ENCODE measurements around the gene SLC6A13. TPM values are rescaled to one million over a fixed set of nuclear protein-coding genes. Genes with fewer than 3 reads are reported as not detected.

Gene SLC6A13
- total RNA-seq, 1 experiment from 2014 or later, result not detected

DNA sequence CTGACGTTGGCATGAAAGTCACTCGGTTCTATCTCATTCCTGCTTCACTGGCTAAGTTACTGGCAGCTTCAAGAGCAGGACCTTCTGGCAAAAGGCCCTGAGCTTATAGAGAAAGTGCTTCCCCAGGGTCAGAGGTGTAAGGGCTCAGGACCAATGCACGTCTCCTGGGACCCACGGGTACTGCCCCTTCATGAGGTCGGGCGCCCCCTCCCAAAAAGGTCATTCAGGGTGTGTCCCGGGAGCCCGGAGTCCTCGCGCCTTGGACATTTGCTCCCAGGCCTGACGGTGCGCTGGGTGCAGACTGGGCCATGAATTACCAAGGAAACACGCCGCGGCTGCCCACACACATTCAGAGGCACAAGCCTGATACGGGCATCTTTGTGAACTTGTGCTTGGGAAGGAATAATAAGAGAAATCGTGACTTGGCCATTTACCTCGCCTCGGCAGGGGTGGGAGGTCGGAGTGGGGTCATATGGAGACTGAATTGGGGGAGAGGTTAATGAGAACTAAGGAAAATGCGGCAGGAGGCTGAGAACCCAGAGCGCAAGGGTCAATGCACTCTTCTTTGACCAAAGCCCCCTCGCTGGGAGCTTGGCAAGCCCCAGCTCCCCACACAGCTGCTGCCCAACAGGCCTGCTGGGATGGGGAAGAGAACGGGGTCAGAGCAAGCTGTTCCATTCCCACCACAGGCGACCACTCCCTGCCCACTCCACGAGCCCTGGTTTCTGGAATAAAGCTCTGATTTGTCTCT is 33.0 kb downstream of the SLC6A13 start:
- peaks cover 5% of the 10 kb centered on the region; the same call in 1 of the 2 replicates for H3K4me1 ChIP-seq (ENCODE audit: low read length)
- H4K20me1 ChIP-seq (ENCODE audit: insufficient read depth, low read depth, low read length), result no peaks in the 10 kb centered on the region
- H3K9ac ChIP-seq (ENCODE audit: low read length), result no peak overlapping the region
- no peaks in the 10 kb centered on the region for H3K27me3 ChIP-seq (ENCODE audit: low read length)
- H3K9me2 ChIP-seq (replicated peaks; ENCODE audit: insufficient read depth, low read length), result no peaks in the 10 kb centered on the region
- H3K27ac ChIP-seq (ENCODE audit: low read length), result no peak overlapping the region
- H3K79me2 ChIP-seq (ENCODE audit: low read length), result no peaks in the 10 kb centered on the region
- DNase-seq, result no peak
- H3K4me2 ChIP-seq (ENCODE audit: low read depth, low read length, poor library complexity, severe bottlenecking), result no peak overlapping the region
- no peaks in the 10 kb centered on the region for H3K36me3 ChIP-seq (ENCODE audit: insufficient read depth, low read length)
- H3K4me3 ChIP-seq (ENCODE audit: low read length), result no peak overlapping the region
- no peaks in the 10 kb centered on the region for H3K9me3 ChIP-seq (ENCODE audit: low read length)
- H2AFZ ChIP-seq (ENCODE audit: low read length), result no peak overlapping the region

DNA sequence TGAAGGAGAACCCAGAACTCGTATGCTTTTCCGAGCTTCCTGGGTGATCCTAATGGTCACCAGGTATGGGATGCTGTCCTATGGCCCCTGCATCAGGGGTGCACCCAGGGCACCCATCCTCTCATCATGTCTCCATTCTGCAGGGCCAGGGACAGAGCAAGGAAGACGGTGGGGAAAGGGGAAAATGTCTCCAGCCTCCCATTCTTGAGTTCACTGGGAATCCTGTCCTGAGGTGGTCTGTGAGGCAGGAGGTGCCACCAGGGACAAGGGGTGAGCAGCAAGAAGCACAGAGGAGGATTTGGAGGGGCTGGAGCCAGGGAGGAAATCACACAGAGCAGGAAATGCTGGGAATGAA is 33.8 kb downstream of the SLC6A13 start:
- Histone ChIP-seq H3K36me3 (ENCODE audit: insufficient read depth, low read length) (no peaks in the 10 kb centered on the region), H3K9me3 (ENCODE audit: low read length) (no peaks in the 10 kb centered on the region), H3K27ac (ENCODE audit: low read length) (no peak overlapping the region), H2AFZ (ENCODE audit: low read length) (no peak overlapping the region), H3K9me2 (replicated peaks; ENCODE audit: insufficient read depth, low read length) (no peaks in the 10 kb centered on the region), H3K27me3 (ENCODE audit: low read length) (no peaks in the 10 kb centered on the region), H3K4me1 (ENCODE audit: low read length) (peaks cover 2% of the 10 kb centered on the region; the same call in 1 of the 2 replicates), H3K4me3 (ENCODE audit: low read length) (no peak overlapping the region), H4K20me1 (ENCODE audit: insufficient read depth, low read depth, low read length) (no peaks in the 10 kb centered on the region), H3K9ac (ENCODE audit: low read length) (no peak overlapping the region), H3K4me2 (ENCODE audit: low read depth, low read length, poor library complexity, severe bottlenecking) (no peak overlapping the region), H3K79me2 (ENCODE audit: low read length) (no peaks in the 10 kb centered on the region)
- DNase-seq, result no peak

GRCh38 chr12:227923-228845 is 34.5 kb downstream of the SLC6A13 start:
- no peak for DNase-seq
- Histone ChIP-seq H4K20me1 (ENCODE audit: insufficient read depth, low read depth, low read length) (no peaks in the 10 kb centered on the region), H3K4me2 (ENCODE audit: low read depth, low read length, poor library complexity, severe bottlenecking) (no peak overlapping the region), H3K27ac (ENCODE audit: low read length) (no peak overlapping the region), H3K36me3 (ENCODE audit: insufficient read depth, low read length) (no peaks in the 10 kb centered on the region), H3K79me2 (ENCODE audit: low read length) (no peaks in the 10 kb centered on the region), H2AFZ (ENCODE audit: low read length) (no peak overlapping the region), H3K9ac (ENCODE audit: low read length) (no peak overlapping the region), H3K27me3 (ENCODE audit: low read length) (no peaks in the 10 kb centered on the region), H3K9me3 (ENCODE audit: low read length) (no peaks in the 10 kb centered on the region), H3K4me1 (ENCODE audit: low read length) (no peaks in the 10 kb centered on the region), H3K4me3 (ENCODE audit: low read length) (no peak overlapping the region), H3K9me2 (replicated peaks; ENCODE audit: insufficient read depth, low read length) (no peaks in the 10 kb centered on the region)

DNA sequence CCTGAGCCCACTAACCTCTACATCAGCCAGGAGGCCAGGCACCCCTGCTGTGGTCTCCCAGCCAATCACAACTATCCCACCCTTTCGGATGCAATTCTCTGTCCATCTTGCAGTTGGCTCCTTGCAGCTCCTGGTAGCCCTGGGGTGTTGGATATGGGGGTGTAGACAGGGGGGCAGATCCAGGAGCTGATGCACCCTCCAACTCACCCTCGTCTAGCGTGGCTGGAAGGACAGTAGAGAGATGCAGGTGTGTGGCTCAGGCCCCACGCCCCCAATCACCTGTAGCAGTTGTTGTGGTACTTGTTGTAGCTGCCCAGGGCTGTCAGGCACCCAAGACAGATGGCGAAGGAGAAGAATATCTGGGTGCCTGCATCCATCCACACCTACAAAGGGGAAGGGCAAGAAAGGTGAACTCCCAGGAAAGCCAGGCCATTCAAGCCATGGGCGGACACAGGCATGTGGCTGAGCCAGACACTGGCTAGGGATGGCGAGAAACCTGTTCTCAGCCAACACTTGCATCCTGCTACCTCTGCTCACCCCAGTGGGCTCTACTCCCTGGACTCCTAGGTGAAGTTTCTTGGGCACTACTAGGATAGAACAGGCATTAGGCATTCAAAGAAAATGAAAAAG is 35.2 kb downstream of the SLC6A13 start:
- Histone ChIP-seq H3K27ac (ENCODE audit: low read length) (no peak overlapping the region), H4K20me1 (ENCODE audit: insufficient read depth, low read depth, low read length) (no peaks in the 10 kb centered on the region), H3K79me2 (ENCODE audit: low read length) (no peaks in the 10 kb centered on the region), H3K36me3 (ENCODE audit: insufficient read depth, low read length) (no peaks in the 10 kb centered on the region), H3K4me1 (ENCODE audit: low read length) (no peaks in the 10 kb centered on the region), H3K9ac (ENCODE audit: low read length) (no peak overlapping the region), H3K27me3 (ENCODE audit: low read length) (no peaks in the 10 kb centered on the region), H3K4me2 (ENCODE audit: low read depth, low read length, poor library complexity, severe bottlenecking) (no peak overlapping the region), H3K4me3 (ENCODE audit: low read length) (no peak overlapping the region), H2AFZ (ENCODE audit: low read length) (no peak overlapping the region), H3K9me3 (ENCODE audit: low read length) (no peaks in the 10 kb centered on the region), H3K9me2 (replicated peaks; ENCODE audit: insufficient read depth, low read length) (no peaks in the 10 kb centered on the region)
- DNase-seq, result no peak

- no peak overlapping the region for H3K9ac ChIP-seq (ENCODE audit: low read length)
- H3K36me3 ChIP-seq (ENCODE audit: insufficient read depth, low read length), result no peaks in the 10 kb centered on the region
- no peaks in the 10 kb centered on the region for H3K4me1 ChIP-seq (ENCODE audit: low read length)
- no peak overlapping the region for H3K4me3 ChIP-seq (ENCODE audit: low read length)
- no peaks in the 10 kb centered on the region for H3K9me2 ChIP-seq (replicated peaks; ENCODE audit: insufficient read depth, low read length)
- no peaks in the 10 kb centered on the region for H3K79me2 ChIP-seq (ENCODE audit: low read length)
- no peaks in the 10 kb centered on the region for H3K9me3 ChIP-seq (ENCODE audit: low read length)
- no peak overlapping the region for H3K4me2 ChIP-seq (ENCODE audit: low read depth, low read length, poor library complexity, severe bottlenecking)
- no peaks in the 10 kb centered on the region for H4K20me1 ChIP-seq (ENCODE audit: insufficient read depth, low read depth, low read length)
- H3K27me3 ChIP-seq (ENCODE audit: low read length), result no peaks in the 10 kb centered on the region
- H2AFZ ChIP-seq (ENCODE audit: low read length), result no peak overlapping the region
- H3K27ac ChIP-seq (ENCODE audit: low read length), result no peak overlapping the region
- no peak for DNase-seq
These were observed 36.2 kb downstream of the SLC6A13 start for GRCh38 chr12:226401-226800.

DNA sequence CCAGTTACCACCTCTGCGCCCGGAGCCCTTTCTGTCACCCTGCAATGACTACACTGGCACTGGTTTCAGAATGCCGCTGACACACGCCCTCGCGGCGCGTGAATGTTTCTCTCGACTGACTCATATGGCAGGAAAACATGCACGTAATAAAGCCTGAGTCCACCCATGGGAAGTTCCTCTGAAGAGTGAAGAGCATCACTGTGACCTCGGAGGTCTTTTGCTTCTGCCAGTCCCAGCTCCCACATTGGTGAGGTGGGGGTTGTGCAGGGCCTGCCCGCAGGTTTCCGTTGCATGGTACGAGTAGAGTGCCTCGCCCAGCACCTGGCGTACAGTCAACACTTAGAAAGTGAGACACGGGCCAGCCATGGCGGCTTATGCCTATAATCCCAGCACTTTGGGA is 37.6 kb downstream of the SLC6A13 start:
- H3K27ac ChIP-seq (ENCODE audit: low read length), result no peak overlapping the region
- H3K4me3 ChIP-seq (ENCODE audit: low read length), result no peak overlapping the region
- no peaks in the 10 kb centered on the region for H4K20me1 ChIP-seq (ENCODE audit: insufficient read depth, low read depth, low read length)
- no peak overlapping the region for H2AFZ ChIP-seq (ENCODE audit: low read length)
- H3K9ac ChIP-seq (ENCODE audit: low read length), result no peak overlapping the region
- H3K79me2 ChIP-seq (ENCODE audit: low read length), result no peaks in the 10 kb centered on the region
- H3K4me2 ChIP-seq (ENCODE audit: low read depth, low read length, poor library complexity, severe bottlenecking), result no peak overlapping the region
- H3K4me1 ChIP-seq (ENCODE audit: low read length), result no peaks in the 10 kb centered on the region
- H3K9me3 ChIP-seq (ENCODE audit: low read length), result no peaks in the 10 kb centered on the region
- no peaks in the 10 kb centered on the region for H3K27me3 ChIP-seq (ENCODE audit: low read length)
- no peak for DNase-seq
- no peaks in the 10 kb centered on the region for H3K9me2 ChIP-seq (replicated peaks; ENCODE audit: insufficient read depth, low read length)
- H3K36me3 ChIP-seq (ENCODE audit: insufficient read depth, low read length), result no peaks in the 10 kb centered on the region

DNA sequence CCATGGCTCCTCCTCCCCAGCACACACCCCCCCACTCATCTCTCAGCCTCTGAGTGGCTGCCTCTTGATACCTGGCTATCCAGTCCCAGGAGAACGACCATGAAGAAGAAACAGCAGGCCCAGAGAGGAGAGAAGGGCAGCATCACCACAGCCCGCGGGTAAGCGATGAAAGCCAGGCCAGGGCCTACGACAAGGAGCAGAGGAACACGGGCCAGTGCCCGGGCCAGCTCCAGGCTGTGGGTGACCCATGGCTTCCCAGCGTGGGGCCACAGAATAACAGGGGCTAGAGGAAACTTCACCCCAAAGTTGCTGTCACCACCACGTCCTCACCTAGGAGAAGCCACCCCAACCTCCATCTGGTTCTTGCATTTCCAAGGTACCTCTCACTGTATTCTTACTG is 38.3 kb downstream of the SLC6A13 start:
- Histone ChIP-seq H3K9me2 (replicated peaks; ENCODE audit: insufficient read depth, low read length) (no peaks in the 10 kb centered on the region), H3K4me2 (ENCODE audit: low read depth, low read length, poor library complexity, severe bottlenecking) (no peak overlapping the region), H3K79me2 (ENCODE audit: low read length) (no peaks in the 10 kb centered on the region), H3K4me3 (ENCODE audit: low read length) (no peak overlapping the region), H3K27me3 (ENCODE audit: low read length) (no peaks in the 10 kb centered on the region), H2AFZ (ENCODE audit: low read length) (no peak overlapping the region), H3K4me1 (ENCODE audit: low read length) (no peaks in the 10 kb centered on the region), H3K36me3 (ENCODE audit: insufficient read depth, low read length) (no peaks in the 10 kb centered on the region), H3K9me3 (ENCODE audit: low read length) (no peaks in the 10 kb centered on the region), H3K9ac (ENCODE audit: low read length) (no peak overlapping the region), H3K27ac (ENCODE audit: low read length) (no peak overlapping the region), H4K20me1 (ENCODE audit: insufficient read depth, low read depth, low read length) (no peaks in the 10 kb centered on the region)
- no peak for DNase-seq

DNA sequence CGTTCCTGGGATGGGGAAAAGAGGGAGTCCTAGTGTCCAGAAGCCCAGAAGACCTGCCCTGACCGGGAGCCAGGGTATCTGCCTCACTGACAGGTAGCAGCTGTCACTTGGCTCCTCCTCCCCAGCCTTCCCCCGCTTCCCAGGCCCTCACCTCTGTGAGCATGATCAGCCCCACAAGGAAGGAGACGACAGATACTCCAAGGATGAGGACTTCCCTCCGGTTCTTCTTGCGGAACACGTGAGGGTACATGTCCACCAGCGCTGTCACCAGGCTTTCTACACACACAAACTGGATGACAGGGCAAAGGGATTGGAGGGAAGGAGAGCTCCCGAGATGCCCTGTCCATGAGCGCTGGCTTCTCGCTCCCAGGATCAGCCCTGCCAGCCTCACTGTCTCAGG is 38.8 kb downstream of the SLC6A13 start:
- H3K9me3 ChIP-seq (ENCODE audit: low read length), result no peaks in the 10 kb centered on the region
- no peaks in the 10 kb centered on the region for H3K79me2 ChIP-seq (ENCODE audit: low read length)
- H3K9ac ChIP-seq (ENCODE audit: low read length), result no peak overlapping the region

More for the DNA sequence above, 38.8 kb downstream of the SLC6A13 start:
- no peak for DNase-seq
- Histone ChIP-seq H3K27me3 (ENCODE audit: low read length) (no peaks in the 10 kb centered on the region), H3K4me3 (ENCODE audit: low read length) (no peak overlapping the region), H3K4me2 (ENCODE audit: low read depth, low read length, poor library complexity, severe bottlenecking) (no peak overlapping the region), H3K27ac (ENCODE audit: low read length) (no peak overlapping the region), H3K4me1 (ENCODE audit: low read length) (no peaks in the 10 kb centered on the region), H3K36me3 (ENCODE audit: insufficient read depth, low read length) (no peaks in the 10 kb centered on the region), H4K20me1 (ENCODE audit: insufficient read depth, low read depth, low read length) (no peaks in the 10 kb centered on the region), H2AFZ (ENCODE audit: low read length) (no peak overlapping the region), H3K9me2 (replicated peaks; ENCODE audit: insufficient read depth, low read length) (no peaks in the 10 kb centered on the region)

All from Karpas-422 (cell line).